Endodermal cell (in vitro differentiated cells): Measurements from ENCODE around the gene ULK1. TPM values are rescaled to one million over a fixed set of nuclear protein-coding genes. Genes with fewer than 3 reads are reported as not detected.

ENCODE experiments used
- DNase-seq: peaks from one replicate; pipeline ENCODE4 v3.0.0-alpha.2; 2017
- H3K27ac ChIP-seq: 2 replicates; pipeline ENCODE4 v1.5.1; 2013; ENCODE audit warnings: mild to moderate bottlenecking, low read depth, low read length, moderate library complexity
- H3K27me3 ChIP-seq: 2 replicates; pipeline ENCODE4 v1.6.1; 2013; ENCODE audit warnings: mild to moderate bottlenecking, low read length, moderate library complexity; ENCODE audit not compliant: insufficient read depth, control insufficient read depth, poor library complexity, severe bottlenecking
- H3K36me3 ChIP-seq: 2 replicates; pipeline ENCODE4 v1.7.0; 2013; ENCODE audit warnings: mild to moderate bottlenecking, low read length, moderate library complexity; ENCODE audit not compliant: control insufficient read depth, insufficient read depth
- H3K4me1 ChIP-seq: one replicate; pipeline ENCODE4 v1.7.0; 2013; ENCODE audit warnings: low read length; ENCODE audit not compliant: control insufficient read depth, insufficient read depth
- H3K4me3 ChIP-seq: 2 replicates; pipeline ENCODE4 v1.5.1; 2013; ENCODE audit warnings: mild to moderate bottlenecking, low read length, moderate library complexity
- H3K9ac ChIP-seq: 2 replicates; pipeline ENCODE4 v1.6.1; 2013; ENCODE audit warnings: mild to moderate bottlenecking, low read length, moderate library complexity; ENCODE audit not compliant: poor library complexity, severe bottlenecking; ENCODE audit errors: extremely low read depth
- H3K9me3 ChIP-seq: 2 replicates; pipeline ENCODE4 v1.6.1; 2013; ENCODE audit warnings: mild to moderate bottlenecking, low read length, moderate library complexity; ENCODE audit not compliant: control insufficient read depth
- H3K27ac Mint-ChIP-seq: 2 replicates; pipeline ENCODE4 v1.8.0; 2020; ENCODE audit warnings: mixed read lengths
- H3K27me3 Mint-ChIP-seq: 2 replicates; pipeline ENCODE4 v1.8.0; 2021; ENCODE audit warnings: mild to moderate bottlenecking, mixed read lengths; ENCODE audit not compliant: insufficient read depth
- H3K36me3 Mint-ChIP-seq: 2 replicates; pipeline ENCODE4 v1.8.0; 2020; ENCODE audit warnings: low read depth, mixed read lengths
- H3K4me1 Mint-ChIP-seq: 2 replicates; pipeline ENCODE4 v1.8.0; 2020; ENCODE audit warnings: mixed read lengths
- H3K4me3 Mint-ChIP-seq: 2 replicates; pipeline ENCODE4 v1.8.0; 2020; ENCODE audit warnings: mild to moderate bottlenecking, moderate library complexity, mixed read lengths
- H3K9me3 Mint-ChIP-seq: 2 replicates; pipeline ENCODE4 v1.8.0; 2020; ENCODE audit warnings: mild to moderate bottlenecking, mixed read lengths
- CTCF ChIP-seq: fragments of 200-600 bp; sonication (generic); conservative IDR thresholded peaks from 2 replicates; pipeline ENCODE4 v1.5.0; 2021; ENCODE audit warnings: antibody characterized with exemption, mild to moderate bottlenecking
- WGBS, 2 experiments: methylation state at CpG; one replicate each; pipeline versions ENCODE4 v1.1.5 to v1.1.7; 2013; ENCODE audit warnings: missing lambda C conversion rate in 2 of 2, mixed read lengths in 1 of 2; ENCODE audit not compliant: insufficient coverage in 1 of 2, insufficient read length in 1 of 2; 5-methylcytosine and 5-hydroxymethylcytosine counted together
- total RNA-seq, 2 donors: library from RNA; stranded (reverse); fragmentation: NEBNext Ultra II Directional in 1 of 2; extraction: Animal tissue kit (Norgen Biotek cat#: 25700) in 1 of 2; gene quantifications; 2 replicates in 1 of 2; 3 replicates in 1 of 2; pipeline ENCODE4 v1.2.1, GENCODE V29; 2021

Gene ULK1
- total RNA-seq, 2 donors from 2014 or later: 68.0 to 104 TPM

GRCh38 chr12:131909752-131910219 lies 15.4 kb downstream of the ULK1 start:
- no peaks in the 10 kb centered on the region for H3K9me3 Mint-ChIP-seq
- 94 to 96% methylated on average over 9 to 26 of the region's 26 CpGs for WGBS, 2 experiments
- H3K4me3 Mint-ChIP-seq: no peak overlapping the region
- Histone ChIP-seq H3K4me1 (no peaks in the 10 kb centered on the region), H3K27me3 (no peaks in the 10 kb centered on the region), H3K4me3 (no peak overlapping the region), H3K9me3 (no peaks in the 10 kb centered on the region), H3K27ac (no peak overlapping the region), H3K36me3 (peaks cover 26% of the 10 kb centered on the region), H3K9ac (no peak overlapping the region)
- H3K4me1 Mint-ChIP-seq: no peaks in the 10 kb centered on the region
- TF ChIP-seq CTCF: no peak
- H3K36me3 Mint-ChIP-seq: peaks cover 29% of the 10 kb centered on the region
- no peaks in the 10 kb centered on the region for H3K27me3 Mint-ChIP-seq
- DNase-seq: no peak
- no peak overlapping the region for H3K27ac Mint-ChIP-seq

DNA sequence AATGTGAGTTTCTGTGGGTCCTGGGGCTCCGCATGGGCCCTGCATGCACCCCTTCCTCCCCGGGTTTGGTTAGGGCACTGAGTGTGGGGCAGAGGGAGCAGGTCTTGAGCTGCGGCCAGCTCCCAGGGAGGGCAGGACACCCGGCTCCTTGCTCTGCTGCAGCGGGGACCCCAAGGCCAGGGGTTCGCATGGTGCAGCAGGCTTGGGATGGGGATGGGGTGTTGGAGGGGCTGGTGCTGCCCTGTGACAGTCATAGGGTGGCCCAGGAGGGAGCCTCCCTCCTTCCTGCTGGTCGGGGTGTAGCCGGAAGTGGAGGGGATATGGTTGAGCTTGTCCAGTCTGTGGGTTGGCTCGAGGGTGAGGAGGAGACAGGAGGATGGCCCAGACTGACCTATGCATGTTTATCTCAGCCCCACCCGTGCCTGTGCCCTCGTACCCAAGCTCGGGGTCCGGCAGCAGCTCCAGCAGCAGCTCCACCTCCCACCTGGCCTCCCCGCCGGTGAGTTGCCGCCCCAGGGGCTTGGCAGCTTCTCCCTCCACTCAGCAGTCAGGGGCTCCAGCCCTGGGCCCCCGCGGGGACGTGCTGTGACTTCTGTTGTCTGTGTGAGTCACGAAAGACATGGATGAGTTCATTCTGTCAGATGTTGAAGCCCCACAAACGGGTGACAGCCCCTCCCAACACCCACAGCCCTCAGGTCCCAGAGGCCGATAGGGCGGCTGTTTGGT lies 16.0 kb downstream of the ULK1 start:
- Histone ChIP-seq H3K27me3 (no peaks in the 10 kb centered on the region), H3K9ac (no peak overlapping the region), H3K36me3 (peaks cover 26% of the 10 kb centered on the region), H3K27ac (no peak overlapping the region), H3K4me1 (no peaks in the 10 kb centered on the region), H3K9me3 (no peaks in the 10 kb centered on the region), H3K4me3 (no peak overlapping the region)
- WGBS, 2 experiments: 94 to 97% methylated on average over 11 to 21 of the region's 23 CpGs
- Mint-ChIP-seq H3K9me3 (no peaks in the 10 kb centered on the region), H3K36me3 (peaks cover 31% of the 10 kb centered on the region), H3K4me1 (no peaks in the 10 kb centered on the region), H3K27ac (no peak overlapping the region), H3K4me3 (no peak overlapping the region), H3K27me3 (no peaks in the 10 kb centered on the region)
- TF ChIP-seq CTCF: no peak
- DNase-seq: no peak

DNA sequence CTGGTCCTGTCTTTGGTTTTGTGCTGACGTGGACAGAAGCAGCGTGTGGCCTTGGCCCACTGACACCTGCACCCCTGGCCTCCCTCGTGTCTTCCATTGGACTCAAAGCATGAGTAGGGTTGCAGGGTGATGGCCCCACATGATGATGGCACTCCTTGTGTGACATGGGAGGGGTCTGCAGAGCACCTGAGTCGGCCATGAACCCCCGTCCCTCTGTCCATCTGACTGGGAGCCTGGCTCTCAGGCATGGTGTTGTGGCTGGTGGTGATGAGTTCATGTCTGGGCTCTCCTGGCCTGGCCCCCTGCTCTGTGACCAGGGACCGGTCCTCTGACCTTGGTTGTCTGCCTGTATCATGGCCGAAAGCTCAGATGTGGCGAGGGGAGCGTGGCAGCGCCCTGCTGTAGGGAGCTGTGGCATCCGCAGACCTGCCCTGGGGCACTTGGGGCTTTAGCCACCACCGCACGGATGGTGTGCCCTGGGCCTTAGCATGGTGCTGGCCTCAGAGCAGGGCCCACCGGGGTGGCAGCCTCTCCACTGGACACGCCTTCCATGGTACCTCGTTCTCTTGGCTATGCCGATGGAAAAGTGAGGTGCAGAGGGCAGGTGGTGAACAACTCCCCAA lies 16.7 kb downstream of the ULK1 start:
- Mint-ChIP-seq H3K4me1 (no peaks in the 10 kb centered on the region), H3K27me3 (no peaks in the 10 kb centered on the region), H3K9me3 (no peaks in the 10 kb centered on the region), H3K36me3 (peaks cover 28% of the 10 kb centered on the region), H3K4me3 (no peak overlapping the region), H3K27ac (no peak overlapping the region)
- Histone ChIP-seq H3K4me3 (no peak overlapping the region), H3K9me3 (no peaks in the 10 kb centered on the region), H3K27me3 (no peaks in the 10 kb centered on the region), H3K4me1 (no peaks in the 10 kb centered on the region), H3K36me3 (peaks cover 31% of the 10 kb centered on the region), H3K27ac (no peak overlapping the region), H3K9ac (no peak overlapping the region)
- WGBS, 2 experiments: 96% methylated on average over 13 to 17 of the region's 17 CpGs
- no peak for TF ChIP-seq CTCF
- DNase-seq: no peak
